SK-N-SH treated with all-trans-retinoic acid at 6 μM for 48 hours (cell line): ENCODE results near the gene COQ10A.

Experiments
- ATAC-seq: fragments of 200-7000 bp; cut with Tn5 transposase; 3 replicates; pipeline ENCODE4 v1.9.1; 2020; ENCODE audit warnings: mild to moderate bottlenecking, moderate library complexity
- ARNTL ChIP-seq: fragments of 450-650 bp; formaldehyde crosslinking; IDR thresholded peaks from 2 replicates; pipeline ENCODE4 v1.5.0; 2020; ENCODE audit warnings: low read depth, mild to moderate bottlenecking, moderate library complexity, borderline replicate concordance
- BACH2 ChIP-seq: fragments of 250-450 bp; sonication (Bioruptor Pico); IDR thresholded peaks from 2 replicates; pipeline ENCODE4 v1.9.0; 2021; ENCODE audit warnings: mild to moderate bottlenecking, borderline replicate concordance
- CSDC2 ChIP-seq: fragments of 250-450 bp; sonication (Bioruptor Pico); IDR thresholded peaks from 2 replicates; pipeline ENCODE4 v1.5.0; 2020; ENCODE audit warnings: mild to moderate bottlenecking, moderate library complexity
- ESRRG ChIP-seq: fragments of 250-450 bp; sonication (Bioruptor Pico); IDR thresholded peaks from 2 replicates; pipeline ENCODE4 v1.6.1; 2021; ENCODE audit warnings: mild to moderate bottlenecking
- GLIS3 ChIP-seq: fragments of 250-450 bp; sonication (Bioruptor Pico); IDR thresholded peaks from 2 replicates; pipeline ENCODE4 v1.5.0; 2020; ENCODE audit warnings: mild to moderate bottlenecking, moderate library complexity
- ISL1 ChIP-seq: fragments of 250-450 bp; sonication (Bioruptor Pico); IDR thresholded peaks from 2 replicates; pipeline ENCODE4 v2.1.2; 2022; ENCODE audit warnings: mild to moderate bottlenecking, moderate library complexity
- OSR1 ChIP-seq: fragments of 250-450 bp; sonication (Bioruptor Pico); IDR thresholded peaks from 2 replicates; pipeline ENCODE4 v1.8.0; 2022; ENCODE audit warnings: moderate library complexity, mild to moderate bottlenecking, inconsistent platforms
- RARB ChIP-seq: fragments of 250-450 bp; sonication (Bioruptor Pico); IDR thresholded peaks from 2 replicates; pipeline ENCODE4 v1.8.0; 2021; ENCODE audit warnings: mild to moderate bottlenecking, moderate library complexity
- TOX ChIP-seq: fragments of 250-450 bp; sonication (Bioruptor Pico); IDR thresholded peaks from 2 replicates; pipeline ENCODE4 v1.8.0; 2021; ENCODE audit warnings: mild to moderate bottlenecking, moderate library complexity, borderline replicate concordance
- ZC3H10 ChIP-seq: fragments of 250-450 bp; sonication (Bioruptor Pico); IDR thresholded peaks from 2 replicates; pipeline ENCODE4 v1.5.1; 2021; ENCODE audit warnings: mild to moderate bottlenecking, moderate library complexity
- ZFP3 ChIP-seq: fragments of 250-450 bp; sonication (Bioruptor Pico); IDR thresholded peaks from 2 replicates; pipeline ENCODE4 v1.5.0; 2020; ENCODE audit warnings: mild to moderate bottlenecking, moderate library complexity
- ZFP30 ChIP-seq: fragments of 450-650 bp; formaldehyde crosslinking; IDR thresholded peaks from 2 replicates; pipeline ENCODE4 v1.5.0; 2022; ENCODE audit warnings: mild to moderate bottlenecking, moderate library complexity
- ZNF565 ChIP-seq: fragments of 450-650 bp; formaldehyde crosslinking; conservative IDR thresholded peaks from 2 replicates; pipeline ENCODE4 v1.5.0; 2020; ENCODE audit warnings: low read depth, mild to moderate bottlenecking, moderate library complexity
- ZNF70 ChIP-seq: fragments of 450-650 bp; formaldehyde crosslinking; IDR thresholded peaks from 2 replicates; pipeline ENCODE4 v1.5.0; 2020; ENCODE audit warnings: mild to moderate bottlenecking, moderate library complexity
- ZNF8 ChIP-seq: fragments of 450-650 bp; formaldehyde crosslinking; IDR thresholded peaks from 2 replicates; pipeline ENCODE4 v1.5.0; 2020; ENCODE audit warnings: mild to moderate bottlenecking, moderate library complexity
- TF ChIP-seq, protein P1 (sequence below): fragments of 250-450 bp; sonication (Bioruptor Pico); IDR thresholded peaks from 2 replicates; pipeline ENCODE4 v1.5.1; 2021; ENCODE audit warnings: mild to moderate bottlenecking, moderate library complexity
- TF ChIP-seq, protein P2 (sequence below): fragments of 250-450 bp; sonication (Bioruptor Pico); IDR thresholded peaks from 2 replicates; pipeline ENCODE4 v1.5.1; 2020; ENCODE audit warnings: low read depth, mild to moderate bottlenecking, moderate library complexity
- TF ChIP-seq, protein P3 (sequence below): fragments of 250-450 bp; sonication (Bioruptor Pico); IDR thresholded peaks from 2 replicates; pipeline ENCODE4 v1.5.0; 2020; ENCODE audit warnings: mild to moderate bottlenecking, moderate library complexity
- TF ChIP-seq, protein P4 (sequence below): fragments of 250-450 bp; sonication (Bioruptor Pico); IDR thresholded peaks from 2 replicates; pipeline ENCODE4 v1.8.0; 2020; ENCODE audit warnings: mild to moderate bottlenecking, moderate library complexity, borderline replicate concordance

Gene COQ10A

DNA sequence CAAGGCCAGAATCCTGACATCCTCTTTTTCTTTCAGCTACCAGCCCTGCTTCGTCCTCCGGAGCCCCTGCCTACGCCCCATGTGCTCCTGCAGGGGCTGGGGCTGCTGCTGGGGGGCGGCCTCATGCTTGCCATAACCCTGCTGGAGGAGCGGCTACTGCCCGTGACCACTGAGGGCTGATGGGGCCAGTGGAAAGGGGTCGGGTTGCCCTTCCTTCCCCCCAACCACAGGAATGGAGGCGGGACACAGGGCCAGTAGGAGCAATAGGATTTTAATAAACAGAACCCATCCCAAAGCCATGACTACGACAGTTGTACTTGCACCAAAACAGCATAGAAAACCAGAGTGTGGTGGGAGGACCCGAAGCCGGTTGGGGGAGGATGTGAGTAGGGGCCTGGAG lies 29.2 kb upstream of the COQ10A start:
- TF ChIP-seq, protein P1, sequence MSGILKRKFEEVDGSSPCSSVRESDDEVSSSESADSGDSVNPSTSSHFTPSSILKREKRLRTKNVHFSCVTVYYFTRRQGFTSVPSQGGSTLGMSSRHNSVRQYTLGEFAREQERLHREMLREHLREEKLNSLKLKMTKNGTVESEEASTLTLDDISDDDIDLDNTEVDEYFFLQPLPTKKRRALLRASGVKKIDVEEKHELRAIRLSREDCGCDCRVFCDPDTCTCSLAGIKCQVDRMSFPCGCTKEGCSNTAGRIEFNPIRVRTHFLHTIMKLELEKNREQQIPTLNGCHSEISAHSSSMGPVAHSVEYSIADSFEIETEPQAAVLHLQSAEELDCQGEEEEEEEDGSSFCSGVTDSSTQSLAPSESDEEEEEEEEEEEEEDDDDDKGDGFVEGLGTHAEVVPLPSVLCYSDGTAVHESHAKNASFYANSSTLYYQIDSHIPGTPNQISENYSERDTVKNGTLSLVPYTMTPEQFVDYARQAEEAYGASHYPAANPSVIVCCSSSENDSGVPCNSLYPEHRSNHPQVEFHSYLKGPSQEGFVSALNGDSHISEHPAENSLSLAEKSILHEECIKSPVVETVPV (CRISPR knock-in tag), result no peak
- no peak for TF ChIP-seq ZNF70
- TF ChIP-seq ZFP30 (CRISPR knock-in tag), result no peak
- TF ChIP-seq, protein P2, sequence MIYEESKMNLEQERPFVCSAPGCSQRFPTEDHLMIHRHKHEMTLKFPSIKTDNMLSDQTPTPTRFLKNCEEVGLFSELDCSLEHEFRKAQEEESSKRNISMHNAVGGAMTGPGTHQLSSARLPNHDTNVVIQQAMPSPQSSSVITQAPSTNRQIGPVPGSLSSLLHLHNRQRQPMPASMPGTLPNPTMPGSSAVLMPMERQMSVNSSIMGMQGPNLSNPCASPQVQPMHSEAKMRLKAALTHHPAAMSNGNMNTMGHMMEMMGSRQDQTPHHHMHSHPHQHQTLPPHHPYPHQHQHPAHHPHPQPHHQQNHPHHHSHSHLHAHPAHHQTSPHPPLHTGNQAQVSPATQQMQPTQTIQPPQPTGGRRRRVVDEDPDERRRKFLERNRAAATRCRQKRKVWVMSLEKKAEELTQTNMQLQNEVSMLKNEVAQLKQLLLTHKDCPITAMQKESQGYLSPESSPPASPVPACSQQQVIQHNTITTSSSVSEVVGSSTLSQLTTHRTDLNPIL (CRISPR knock-in tag), result no peak
- TF ChIP-seq ZNF8 (CRISPR knock-in tag), result no peak
- no peak for TF ChIP-seq ARNTL (CRISPR knock-in tag)
- TF ChIP-seq CSDC2, result no peak
- TF ChIP-seq, protein P3, sequence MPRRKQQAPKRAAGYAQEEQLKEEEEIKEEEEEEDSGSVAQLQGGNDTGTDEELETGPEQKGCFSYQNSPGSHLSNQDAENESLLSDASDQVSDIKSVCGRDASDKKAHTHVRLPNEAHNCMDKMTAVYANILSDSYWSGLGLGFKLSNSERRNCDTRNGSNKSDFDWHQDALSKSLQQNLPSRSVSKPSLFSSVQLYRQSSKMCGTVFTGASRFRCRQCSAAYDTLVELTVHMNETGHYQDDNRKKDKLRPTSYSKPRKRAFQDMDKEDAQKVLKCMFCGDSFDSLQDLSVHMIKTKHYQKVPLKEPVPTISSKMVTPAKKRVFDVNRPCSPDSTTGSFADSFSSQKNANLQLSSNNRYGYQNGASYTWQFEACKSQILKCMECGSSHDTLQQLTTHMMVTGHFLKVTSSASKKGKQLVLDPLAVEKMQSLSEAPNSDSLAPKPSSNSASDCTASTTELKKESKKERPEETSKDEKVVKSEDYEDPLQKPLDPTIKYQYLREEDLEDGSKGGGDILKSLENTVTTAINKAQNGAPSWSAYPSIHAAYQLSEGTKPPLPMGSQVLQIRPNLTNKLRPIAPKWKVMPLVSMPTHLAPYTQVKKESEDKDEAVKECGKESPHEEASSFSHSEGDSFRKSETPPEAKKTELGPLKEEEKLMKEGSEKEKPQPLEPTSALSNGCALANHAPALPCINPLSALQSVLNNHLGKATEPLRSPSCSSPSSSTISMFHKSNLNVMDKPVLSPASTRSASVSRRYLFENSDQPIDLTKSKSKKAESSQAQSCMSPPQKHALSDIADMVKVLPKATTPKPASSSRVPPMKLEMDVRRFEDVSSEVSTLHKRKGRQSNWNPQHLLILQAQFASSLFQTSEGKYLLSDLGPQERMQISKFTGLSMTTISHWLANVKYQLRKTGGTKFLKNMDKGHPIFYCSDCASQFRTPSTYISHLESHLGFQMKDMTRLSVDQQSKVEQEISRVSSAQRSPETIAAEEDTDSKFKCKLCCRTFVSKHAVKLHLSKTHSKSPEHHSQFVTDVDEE, result no peak
- no peak for TF ChIP-seq RARB (CRISPR knock-in tag)
- ATAC-seq, result no peak

DNA sequence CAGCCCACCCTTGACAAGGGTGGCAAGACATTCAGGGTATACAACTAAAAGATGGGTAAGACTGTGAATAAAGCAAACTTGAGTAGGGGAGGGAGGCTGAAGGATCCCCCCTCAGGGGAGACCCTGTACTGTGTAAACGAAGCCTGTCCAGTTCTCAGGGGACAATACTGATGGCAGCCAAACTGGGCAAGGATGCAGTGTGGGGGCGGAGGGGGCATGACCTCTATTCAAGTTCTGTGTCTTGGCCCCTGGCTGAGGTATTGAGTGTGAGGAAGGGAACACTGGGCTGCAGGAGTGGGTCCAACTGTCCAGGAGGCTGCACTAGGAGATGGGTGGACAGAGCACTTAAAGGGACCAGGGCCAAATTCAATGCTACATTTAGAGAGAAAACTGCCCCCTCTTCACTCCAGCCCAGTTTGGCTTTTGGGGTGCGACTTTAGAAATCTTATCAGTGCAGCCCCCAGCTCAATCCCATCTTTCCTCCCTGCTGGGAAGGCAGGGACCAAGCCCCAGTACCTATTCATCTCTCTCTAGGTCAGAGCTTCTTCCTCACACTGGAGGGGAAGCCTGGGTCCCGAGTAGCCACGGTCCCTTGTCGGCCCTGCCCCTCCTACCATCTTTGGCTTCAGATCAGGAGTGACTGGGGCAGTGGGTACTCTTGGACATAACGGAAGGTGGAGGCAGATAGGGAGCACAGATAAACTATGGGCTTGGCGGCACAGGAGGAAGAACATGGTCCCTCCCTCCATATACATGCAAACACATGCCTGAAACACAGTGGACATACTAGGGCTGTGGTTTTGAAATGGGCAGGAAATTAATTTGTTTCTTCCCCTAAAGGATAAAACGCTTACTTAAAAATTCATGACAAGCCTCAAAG lies 25.1 kb upstream of the COQ10A start:
- TF ChIP-seq, protein P4, sequence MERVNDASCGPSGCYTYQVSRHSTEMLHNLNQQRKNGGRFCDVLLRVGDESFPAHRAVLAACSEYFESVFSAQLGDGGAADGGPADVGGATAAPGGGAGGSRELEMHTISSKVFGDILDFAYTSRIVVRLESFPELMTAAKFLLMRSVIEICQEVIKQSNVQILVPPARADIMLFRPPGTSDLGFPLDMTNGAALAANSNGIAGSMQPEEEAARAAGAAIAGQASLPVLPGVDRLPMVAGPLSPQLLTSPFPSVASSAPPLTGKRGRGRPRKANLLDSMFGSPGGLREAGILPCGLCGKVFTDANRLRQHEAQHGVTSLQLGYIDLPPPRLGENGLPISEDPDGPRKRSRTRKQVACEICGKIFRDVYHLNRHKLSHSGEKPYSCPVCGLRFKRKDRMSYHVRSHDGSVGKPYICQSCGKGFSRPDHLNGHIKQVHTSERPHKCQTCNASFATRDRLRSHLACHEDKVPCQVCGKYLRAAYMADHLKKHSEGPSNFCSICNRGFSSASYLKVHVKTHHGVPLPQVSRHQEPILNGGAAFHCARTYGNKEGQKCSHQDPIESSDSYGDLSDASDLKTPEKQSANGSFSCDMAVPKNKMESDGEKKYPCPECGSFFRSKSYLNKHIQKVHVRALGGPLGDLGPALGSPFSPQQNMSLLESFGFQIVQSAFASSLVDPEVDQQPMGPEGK, result no peak
- TF ChIP-seq TOX (no peak), BACH2 (no peak), ZFP3 (no peak), GLIS3 (no peak)
- no peak for ATAC-seq

DNA sequence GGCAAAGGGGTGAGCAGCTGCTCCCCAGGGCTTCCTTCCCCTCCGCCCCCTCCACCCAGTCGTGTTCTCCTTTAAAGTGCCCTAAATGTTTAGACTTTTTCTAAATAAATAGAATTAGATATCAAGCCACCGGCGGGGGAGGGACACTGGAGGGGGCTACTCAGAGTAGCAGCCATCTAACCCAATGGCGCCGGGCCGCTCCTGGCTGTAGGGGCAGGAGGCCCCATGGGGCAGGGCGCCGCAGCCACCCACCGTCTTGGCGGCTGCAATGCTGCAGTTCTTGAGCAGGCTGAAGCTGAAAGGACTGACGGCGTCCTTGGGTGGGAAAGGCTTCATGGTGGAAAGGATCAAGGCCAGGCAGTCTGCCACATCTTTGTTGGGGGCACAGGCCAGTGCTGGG lies 23.8 kb upstream of the COQ10A start:
- ATAC-seq, result no peak
- TF ChIP-seq TOX, result no peak
- no peak for TF ChIP-seq ESRRG (CRISPR knock-in tag)
- TF ChIP-seq ZNF565 (CRISPR knock-in tag), result no peak
- TF ChIP-seq ZFP3, result no peak
- no peak for TF ChIP-seq GLIS3
- no peak for TF ChIP-seq OSR1 (CRISPR knock-in tag)
- TF ChIP-seq ZNF70, result no peak
- no peak for TF ChIP-seq ZFP30 (CRISPR knock-in tag)
- no peak for TF ChIP-seq ZC3H10 (CRISPR knock-in tag)

DNA sequence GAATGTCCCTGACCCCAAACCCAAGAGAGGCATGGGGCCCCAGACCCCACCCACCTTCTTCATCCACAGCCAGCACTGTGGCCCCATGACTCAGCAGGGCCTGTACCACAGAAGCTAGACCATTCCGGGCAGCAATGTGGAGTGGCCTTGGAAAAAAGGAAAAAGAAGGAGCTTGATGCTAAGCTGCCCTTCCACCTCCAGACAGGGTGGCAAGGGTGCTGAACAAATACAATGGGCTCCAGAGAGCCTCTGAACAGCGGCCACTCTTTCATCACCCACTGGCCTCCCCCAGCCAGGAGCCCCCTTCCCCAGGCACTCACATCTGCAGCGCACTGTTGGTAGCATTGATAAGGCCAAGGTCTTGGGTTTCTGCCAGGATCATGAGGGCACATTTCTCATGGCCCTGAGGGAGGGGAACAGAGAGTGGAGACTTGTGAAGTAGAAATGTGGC lies 23.0 kb upstream of the COQ10A start:
- ATAC-seq, result no peak
- TF ChIP-seq ZFP30 (CRISPR knock-in tag) (no peak), ZNF8 (CRISPR knock-in tag) (no peak), RARB (CRISPR knock-in tag) (no peak), BACH2 (no peak), TOX (no peak), ISL1 (CRISPR knock-in tag) (no peak), ARNTL (CRISPR knock-in tag) (no peak)
- TF ChIP-seq, protein P2 (CRISPR knock-in tag), result no peak
- TF ChIP-seq, protein P4, result no peak
- TF ChIP-seq, protein P3, result no peak
